HK-2 (cell line): ENCODE measurements around the gene TNFRSF14.

Source experiments
- DNase-seq: peaks from one replicate; pipeline ENCODE4 v3.0.0-alpha.2; 2018; ENCODE audit not compliant: unreplicated experiment

The TNFRSF14 gene

GRCh38 chr1:2556277-2556677 lies at the start of gene TNFRSF14:
Gene TNFRSF14, plus strand, starts transcription at chr1:2556371. Its CDS starts 294 bp downstream, at chr1:2556665.
- peak; percentile 54 for DNase-seq

- DNase-seq, result no peak
Measured at GRCh38 chr1:2506901-2507565, 49.1 kb upstream of the TNFRSF14 start.

GRCh38 chr1:2507744-2508155 lies 48.4 kb upstream of the TNFRSF14 start:
- DNase-seq, result no peak

- no peak for DNase-seq
Measured at GRCh38 chr1:2508180-2508579, 48.0 kb upstream of the TNFRSF14 start.

- no peak for DNase-seq
Measured at GRCh38 chr1:2508751-2509150, 47.4 kb upstream of the TNFRSF14 start.

GRCh38 chr1:2509589-2509988 lies 46.6 kb upstream of the TNFRSF14 start:
- DNase-seq, result no peak

- DNase-seq, result no peak
Measured at GRCh38 chr1:2510366-2511155, 45.6 kb upstream of the TNFRSF14 start.

- DNase-seq, result no peak
Measured at GRCh38 chr1:2512862-2513421, 43.2 kb upstream of the TNFRSF14 start.

- no peak for DNase-seq
Measured at GRCh38 chr1:2513939-2514652, 42.1 kb upstream of the TNFRSF14 start.

GRCh38 chr1:2514863-2515762 lies 41.1 kb upstream of the TNFRSF14 start:
- no peak for DNase-seq

- no peak for DNase-seq
Measured at GRCh38 chr1:2515763-2516080, 40.4 kb upstream of the TNFRSF14 start.

- no peak for DNase-seq
Measured at GRCh38 chr1:2516124-2516523, 40.0 kb upstream of the TNFRSF14 start.

GRCh38 chr1:2516946-2517345 lies 39.2 kb upstream of the TNFRSF14 start:
- no peak for DNase-seq

- no peak for DNase-seq
Measured at GRCh38 chr1:2517966-2518365, 38.2 kb upstream of the TNFRSF14 start.

- DNase-seq, result no peak
Measured at GRCh38 chr1:2518528-2518927, 37.6 kb upstream of the TNFRSF14 start.

GRCh38 chr1:2519029-2519685 lies 37.0 kb upstream of the TNFRSF14 start:
- no peak for DNase-seq

- no peak for DNase-seq
Measured at GRCh38 chr1:2519729-2520128, 36.4 kb upstream of the TNFRSF14 start.

GRCh38 chr1:2520206-2520605 lies 36.0 kb upstream of the TNFRSF14 start:
- no peak for DNase-seq

- no peak for DNase-seq
Measured at GRCh38 chr1:2520806-2521205, 35.4 kb upstream of the TNFRSF14 start.

- DNase-seq, result no peak
Measured at GRCh38 chr1:2522230-2522629, 33.9 kb upstream of the TNFRSF14 start.
